Measurements from ENCODE around the gene WDR55. TPM values are rescaled to one million over a fixed set of nuclear protein-coding genes. Genes with fewer than 3 reads are reported as not detected.

The WDR55 gene
- total and polyA plus RNA-seq, 2 of the 13 experiments (the other 11 are each of a cell fraction or from before 2014, with no cell fraction given), result 17.7 to 18.2 TPM

DNA sequence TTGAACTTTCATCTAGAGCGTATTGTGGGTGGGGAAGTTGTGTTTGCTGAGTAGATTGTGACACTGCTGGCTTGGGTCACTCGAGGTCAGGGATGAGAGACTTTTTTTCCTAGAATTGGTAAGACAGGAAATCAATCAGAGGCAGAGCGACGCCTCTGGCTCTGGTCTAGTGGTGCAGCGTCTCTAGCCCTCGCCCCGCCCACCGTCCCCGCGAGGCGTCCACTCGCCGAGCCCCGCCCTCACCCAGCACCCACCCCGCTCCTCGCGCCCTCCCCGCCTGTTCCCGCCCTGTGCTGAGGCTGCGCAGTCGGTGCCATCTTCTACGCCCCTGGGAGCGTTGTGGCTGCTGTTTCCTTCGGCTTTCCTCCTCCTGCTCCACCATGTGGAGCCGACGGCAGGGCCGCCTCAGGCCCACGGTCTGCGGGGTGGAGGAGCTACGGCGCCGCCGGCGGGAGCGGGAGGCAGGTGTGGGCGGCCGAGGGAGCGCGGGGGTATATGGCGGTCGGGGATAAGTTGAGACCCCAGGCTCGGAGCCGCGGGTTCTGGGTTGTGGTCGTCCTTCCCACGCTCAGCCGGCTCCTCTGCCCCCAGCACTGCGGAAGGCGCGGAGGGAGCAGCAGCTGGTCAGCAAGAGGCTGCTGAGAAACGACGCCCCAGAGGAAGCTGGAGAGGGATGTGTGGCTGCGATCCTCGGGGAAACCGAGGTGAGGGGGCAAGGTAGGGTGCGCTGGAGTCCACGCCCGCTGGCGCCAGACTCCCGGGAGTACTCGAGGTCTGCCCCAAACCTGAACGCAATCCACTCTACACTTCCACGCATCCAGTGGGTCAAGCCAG lies 25.3 kb upstream of the WDR55 start, which contains the start of gene TMCO6 (continued):
- TF ChIP-seq, protein P1, sequence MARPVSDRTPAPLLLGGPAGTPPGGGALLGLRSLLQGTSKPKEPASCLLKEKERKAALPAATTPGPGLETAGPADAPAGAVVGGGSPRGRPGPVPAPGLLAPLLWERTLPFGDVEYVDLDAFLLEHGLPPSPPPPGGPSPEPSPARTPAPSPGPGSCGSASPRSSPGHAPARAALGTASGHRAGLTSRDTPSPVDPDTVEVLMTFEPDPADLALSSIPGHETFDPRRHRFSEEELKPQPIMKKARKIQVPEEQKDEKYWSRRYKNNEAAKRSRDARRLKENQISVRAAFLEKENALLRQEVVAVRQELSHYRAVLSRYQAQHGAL (CRISPR knock-in tag; IDR thresholded peaks at IDR 0.05; ENCODE audit: not compliant biosample characterization), result no peak
- TF ChIP-seq ERF (CRISPR knock-in tag; IDR thresholded peaks at IDR 0.05) (peak; percentile 82), ZNF446 (CRISPR knock-in tag; IDR thresholded peaks at IDR 0.05) (peak; percentile 30; the same call in 1 of the 2 replicates), RAD21 (CRISPR knock-in tag; IDR thresholded peaks at IDR 0.05) (peak; percentile 66; the same call in 1 of the 2 replicates), ZNF329 (CRISPR knock-in tag; IDR thresholded peaks at IDR 0.05; ENCODE audit: low read depth) (0 out of 2 replicates have a peak, but pooled peaks have one; percentile 23), NR2F6 (IDR thresholded peaks at IDR 0.05) (peak; percentile 93), NR2F6 (CRISPR knock-in tag; IDR thresholded peaks at IDR 0.05) (peak; percentile 96), SALL2 (CRISPR knock-in tag; IDR thresholded peaks at IDR 0.05) (peak; percentile 75; the same call in 1 of the 2 replicates), IKZF4 (CRISPR knock-in tag; IDR thresholded peaks at IDR 0.05; ENCODE audit: borderline replicate concordance, low read depth, not compliant biosample characterization) (peak; percentile 60), CEBPB (IDR thresholded peaks at IDR 0.05; ENCODE audit: borderline replicate concordance, low read depth, low read length) (peak; percentile 95), MZF1 (CRISPR knock-in tag; IDR thresholded peaks at IDR 0.05; ENCODE audit: borderline replicate concordance) (0 out of 2 replicates have a peak, but pooled peaks have one; percentile 63), ZNF589 (CRISPR knock-in tag; conservative IDR thresholded peaks at IDR 0.05) (peak; percentile 57), PITX1 (CRISPR knock-in tag; IDR thresholded peaks at IDR 0.05) (peak; percentile 59), NCOA2 (CRISPR knock-in tag; IDR thresholded peaks at IDR 0.05) (peak; percentile 95), ATRX (CRISPR knock-in tag; IDR thresholded peaks at IDR 0.05; ENCODE audit: borderline replicate concordance) (no peak), TBP (CRISPR knock-in tag; IDR thresholded peaks at IDR 0.05) (no peak), ZFP41 (CRISPR knock-in tag; IDR thresholded peaks at IDR 0.05; ENCODE audit: borderline replicate concordance) (no peak; the same call in 1 of the 2 replicates), ZNF230 (CRISPR knock-in tag; IDR thresholded peaks at IDR 0.05) (peak; percentile 87; the same call in 1 of the 2 replicates)
- TF ChIP-seq, protein P2, sequence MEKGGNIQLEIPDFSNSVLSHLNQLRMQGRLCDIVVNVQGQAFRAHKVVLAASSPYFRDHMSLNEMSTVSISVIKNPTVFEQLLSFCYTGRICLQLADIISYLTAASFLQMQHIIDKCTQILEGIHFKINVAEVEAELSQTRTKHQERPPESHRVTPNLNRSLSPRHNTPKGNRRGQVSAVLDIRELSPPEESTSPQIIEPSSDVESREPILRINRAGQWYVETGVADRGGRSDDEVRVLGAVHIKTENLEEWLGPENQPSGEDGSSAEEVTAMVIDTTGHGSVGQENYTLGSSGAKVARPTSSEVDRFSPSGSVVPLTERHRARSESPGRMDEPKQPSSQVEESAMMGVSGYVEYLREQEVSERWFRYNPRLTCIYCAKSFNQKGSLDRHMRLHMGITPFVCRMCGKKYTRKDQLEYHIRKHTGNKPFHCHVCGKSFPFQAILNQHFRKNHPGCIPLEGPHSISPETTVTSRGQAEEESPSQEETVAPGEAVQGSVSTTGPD (CRISPR knock-in tag; IDR thresholded peaks at IDR 0.05), result no peak
- TF ChIP-seq, protein P3, sequence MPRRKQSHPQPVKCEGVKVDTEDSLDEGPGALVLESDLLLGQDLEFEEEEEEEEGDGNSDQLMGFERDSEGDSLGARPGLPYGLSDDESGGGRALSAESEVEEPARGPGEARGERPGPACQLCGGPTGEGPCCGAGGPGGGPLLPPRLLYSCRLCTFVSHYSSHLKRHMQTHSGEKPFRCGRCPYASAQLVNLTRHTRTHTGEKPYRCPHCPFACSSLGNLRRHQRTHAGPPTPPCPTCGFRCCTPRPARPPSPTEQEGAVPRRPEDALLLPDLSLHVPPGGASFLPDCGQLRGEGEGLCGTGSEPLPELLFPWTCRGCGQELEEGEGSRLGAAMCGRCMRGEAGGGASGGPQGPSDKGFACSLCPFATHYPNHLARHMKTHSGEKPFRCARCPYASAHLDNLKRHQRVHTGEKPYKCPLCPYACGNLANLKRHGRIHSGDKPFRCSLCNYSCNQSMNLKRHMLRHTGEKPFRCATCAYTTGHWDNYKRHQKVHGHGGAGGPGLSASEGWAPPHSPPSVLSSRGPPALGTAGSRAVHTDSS (CRISPR knock-in tag; conservative IDR thresholded peaks at IDR 0.05), result no peak
- TF ChIP-seq, protein P4, sequence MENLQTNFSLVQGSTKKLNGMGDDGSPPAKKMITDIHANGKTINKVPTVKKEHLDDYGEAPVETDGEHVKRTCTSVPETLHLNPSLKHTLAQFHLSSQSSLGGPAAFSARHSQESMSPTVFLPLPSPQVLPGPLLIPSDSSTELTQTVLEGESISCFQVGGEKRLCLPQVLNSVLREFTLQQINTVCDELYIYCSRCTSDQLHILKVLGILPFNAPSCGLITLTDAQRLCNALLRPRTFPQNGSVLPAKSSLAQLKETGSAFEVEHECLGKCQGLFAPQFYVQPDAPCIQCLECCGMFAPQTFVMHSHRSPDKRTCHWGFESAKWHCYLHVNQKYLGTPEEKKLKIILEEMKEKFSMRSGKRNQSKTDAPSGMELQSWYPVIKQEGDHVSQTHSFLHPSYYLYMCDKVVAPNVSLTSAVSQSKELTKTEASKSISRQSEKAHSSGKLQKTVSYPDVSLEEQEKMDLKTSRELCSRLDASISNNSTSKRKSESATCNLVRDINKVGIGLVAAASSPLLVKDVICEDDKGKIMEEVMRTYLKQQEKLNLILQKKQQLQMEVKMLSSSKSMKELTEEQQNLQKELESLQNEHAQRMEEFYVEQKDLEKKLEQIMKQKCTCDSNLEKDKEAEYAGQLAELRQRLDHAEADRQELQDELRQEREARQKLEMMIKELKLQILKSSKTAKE (CRISPR knock-in tag; IDR thresholded peaks at IDR 0.05; ENCODE audit: borderline replicate concordance), result peak; percentile 72
- TF ChIP-seq, protein P5, sequence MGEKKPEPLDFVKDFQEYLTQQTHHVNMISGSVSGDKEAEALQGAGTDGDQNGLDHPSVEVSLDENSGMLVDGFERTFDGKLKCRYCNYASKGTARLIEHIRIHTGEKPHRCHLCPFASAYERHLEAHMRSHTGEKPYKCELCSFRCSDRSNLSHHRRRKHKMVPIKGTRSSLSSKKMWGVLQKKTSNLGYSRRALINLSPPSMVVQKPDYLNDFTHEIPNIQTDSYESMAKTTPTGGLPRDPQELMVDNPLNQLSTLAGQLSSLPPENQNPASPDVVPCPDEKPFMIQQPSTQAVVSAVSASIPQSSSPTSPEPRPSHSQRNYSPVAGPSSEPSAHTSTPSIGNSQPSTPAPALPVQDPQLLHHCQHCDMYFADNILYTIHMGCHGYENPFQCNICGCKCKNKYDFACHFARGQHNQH (CRISPR knock-in tag; IDR thresholded peaks at IDR 0.05), result peak; percentile 74

Data from HepG2 (cell line).